Epithelial cell of proximal tubule (primary cell): ENCODE results near the gene PRDM16. TPM values are rescaled to one million over a fixed set of nuclear protein-coding genes. Genes with fewer than 3 reads are reported as not detected.

Experiments
- DNase-seq: peaks from one replicate; pipeline ENCODE4 v3.0.0-alpha.2; 2011; ENCODE audit warnings: low read depth
- H3K4me3 ChIP-seq: 2 replicates; pipeline ENCODE4 v1.5.1; 2011; ENCODE audit warnings: low read depth, mild to moderate bottlenecking, low read length
- CTCF ChIP-seq: conservative IDR thresholded peaks from 2 replicates; pipeline ENCODE4 v1.5.1; 2012; ENCODE audit warnings: low read depth, mild to moderate bottlenecking, low read length
- total RNA-seq: library from RNA; depleted of rRNA; stranded (reverse); fragments of >200 nt; gene quantifications from 2 replicates; pipeline ENCODE4 v1.2.3, GENCODE V29; 2015

Gene PRDM16
- total RNA-seq, 1 donor from 2014 or later = 0.06 TPM

- no peak overlapping the region for H3K4me3 ChIP-seq
- no peak for TF ChIP-seq CTCF
- DNase-seq = no peak
These were observed 412.0 kb downstream of the PRDM16 start for GRCh38 chr1:3481046-3481445.

GRCh38 chr1:3481836-3482375 lies 412.9 kb downstream of the PRDM16 start:
- DNase-seq = no peak
- no peak for TF ChIP-seq CTCF
- H3K4me3 ChIP-seq = no peak overlapping the region

GRCh38 chr1:3482378-3482849 lies 413.4 kb downstream of the PRDM16 start:
- peak; percentile 42 for TF ChIP-seq CTCF
- DNase-seq = peak; percentile 27
- H3K4me3 ChIP-seq = no peak overlapping the region

GRCh38 chr1:3483380-3483779 lies 414.4 kb downstream of the PRDM16 start:
- TF ChIP-seq CTCF = no peak
- DNase-seq = no peak
- H3K4me3 ChIP-seq = no peak overlapping the region

GRCh38 chr1:3483801-3484444 lies 414.9 kb downstream of the PRDM16 start:
- no peak for DNase-seq
- no peak overlapping the region for H3K4me3 ChIP-seq
- peak; percentile 95 for TF ChIP-seq CTCF

- no peak for TF ChIP-seq CTCF
- no peak for DNase-seq
These were observed 416.0 kb downstream of the PRDM16 start for GRCh38 chr1:3485016-3485415.

More at GRCh38 chr1:3485016-3485415, 416.0 kb downstream of the PRDM16 start:
- H3K4me3 ChIP-seq = no peak overlapping the region

Other genes starting within 250 kb of the PRDM16 start
- not detected in 2 replicates for gene ACTRT2, start 47.7 kb upstream of the PRDM16 start, total RNA-seq